KMS-11 (cell line): ENCODE measurements around the gene SLC25A26.

Experiments used
- H2AFZ ChIP-seq: fragments of 200-600 bp; sonication (generic); 2 replicates; pipeline ENCODE4 v1.6.1; 2016; ENCODE audit warnings: antibody characterized with exemption, mixed run types, low read depth
- H3K27ac ChIP-seq: fragments of 200-600 bp; sonication (generic); 2 replicates; pipeline ENCODE4 v1.6.1; 2016; ENCODE audit warnings: mild to moderate bottlenecking, mixed run types
- H3K27me3 ChIP-seq: fragments of 200-600 bp; sonication (generic); 2 replicates; pipeline ENCODE4 v1.6.1; 2017; ENCODE audit warnings: mild to moderate bottlenecking, low read depth, mixed run types, moderate library complexity; ENCODE audit not compliant: insufficient read depth
- H3K36me3 ChIP-seq: fragments of 200-600 bp; sonication (generic); 2 replicates; pipeline ENCODE4 v1.6.1; 2017; ENCODE audit warnings: mild to moderate bottlenecking, mixed run types; ENCODE audit not compliant: insufficient read depth
- H3K4me1 ChIP-seq: fragments of 200-600 bp; sonication (generic); 2 replicates; pipeline ENCODE4 v1.6.1; 2016; ENCODE audit warnings: mild to moderate bottlenecking, low read depth, mixed run types; ENCODE audit not compliant: poor library complexity, severe bottlenecking
- H3K4me2 ChIP-seq: fragments of 200-600 bp; sonication (generic); 2 replicates; pipeline ENCODE4 v1.7.0; 2016; ENCODE audit warnings: mild to moderate bottlenecking, mixed run types
- H3K4me3 ChIP-seq: fragments of 200-600 bp; sonication (generic); IDR thresholded peaks from 2 replicates; pipeline ENCODE4 v1.6.1; 2017; ENCODE audit warnings: low read depth, low read length, mixed read lengths; ENCODE audit not compliant: insufficient read depth
- H3K79me2 ChIP-seq: fragments of 200-600 bp; sonication (generic); 2 replicates; pipeline ENCODE4 v1.6.1; 2016; ENCODE audit warnings: low read depth, mixed run types; ENCODE audit not compliant: insufficient read depth
- H3K9ac ChIP-seq: fragments of 200-600 bp; sonication (generic); 2 replicates; pipeline ENCODE4 v1.6.1; 2016; ENCODE audit warnings: mild to moderate bottlenecking, mixed run types
- H4K20me1 ChIP-seq: fragments of 200-600 bp; sonication (generic); 2 replicates; pipeline ENCODE4 v1.6.1; 2016; ENCODE audit warnings: mild to moderate bottlenecking, mixed run types; ENCODE audit not compliant: insufficient read depth
- TF ChIP-seq, protein P1 (sequence below): fragments of 200-600 bp; sonication (generic); conservative IDR thresholded peaks from 2 replicates; pipeline ENCODE4 v1.6.1; 2017; ENCODE audit warnings: low read depth, mild to moderate bottlenecking, antibody characterized with exemption, low read length, moderate library complexity, mixed read lengths

The SLC25A26 gene

DNA sequence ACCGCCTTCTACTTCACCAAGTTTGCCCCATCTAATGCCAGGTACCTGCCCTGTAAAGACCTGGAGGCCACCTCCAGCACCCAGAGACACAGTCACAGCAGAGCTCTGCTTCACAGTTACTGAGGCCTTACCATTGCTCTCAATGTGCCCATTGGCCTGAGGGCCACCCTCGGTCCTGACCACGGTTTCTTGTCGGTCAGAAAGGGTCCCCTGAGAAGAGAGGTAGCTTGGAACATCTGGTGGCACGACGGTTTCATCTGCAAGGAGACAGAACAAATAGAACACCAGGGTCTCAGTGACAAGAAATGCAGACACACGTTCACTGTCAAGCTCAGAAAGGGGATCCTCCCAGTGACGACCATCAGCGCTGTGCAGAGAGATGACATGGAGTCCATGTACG, 161.3 kb downstream of the SLC25A26 start:
- Histone ChIP-seq H3K27ac (no peak overlapping the region), H3K27me3 (no peaks in the 10 kb centered on the region), H3K4me1 (no peaks in the 10 kb centered on the region), H3K4me3 (no peak overlapping the region), H3K36me3 (peaks cover 12% of the 10 kb centered on the region; the same call in 1 of the 2 replicates), H3K79me2 (no peaks in the 10 kb centered on the region), H2AFZ (no peak overlapping the region), H3K9ac (no peak overlapping the region), H3K4me2 (no peak overlapping the region), H4K20me1 (no peaks in the 10 kb centered on the region)
- TF ChIP-seq, protein P1, sequence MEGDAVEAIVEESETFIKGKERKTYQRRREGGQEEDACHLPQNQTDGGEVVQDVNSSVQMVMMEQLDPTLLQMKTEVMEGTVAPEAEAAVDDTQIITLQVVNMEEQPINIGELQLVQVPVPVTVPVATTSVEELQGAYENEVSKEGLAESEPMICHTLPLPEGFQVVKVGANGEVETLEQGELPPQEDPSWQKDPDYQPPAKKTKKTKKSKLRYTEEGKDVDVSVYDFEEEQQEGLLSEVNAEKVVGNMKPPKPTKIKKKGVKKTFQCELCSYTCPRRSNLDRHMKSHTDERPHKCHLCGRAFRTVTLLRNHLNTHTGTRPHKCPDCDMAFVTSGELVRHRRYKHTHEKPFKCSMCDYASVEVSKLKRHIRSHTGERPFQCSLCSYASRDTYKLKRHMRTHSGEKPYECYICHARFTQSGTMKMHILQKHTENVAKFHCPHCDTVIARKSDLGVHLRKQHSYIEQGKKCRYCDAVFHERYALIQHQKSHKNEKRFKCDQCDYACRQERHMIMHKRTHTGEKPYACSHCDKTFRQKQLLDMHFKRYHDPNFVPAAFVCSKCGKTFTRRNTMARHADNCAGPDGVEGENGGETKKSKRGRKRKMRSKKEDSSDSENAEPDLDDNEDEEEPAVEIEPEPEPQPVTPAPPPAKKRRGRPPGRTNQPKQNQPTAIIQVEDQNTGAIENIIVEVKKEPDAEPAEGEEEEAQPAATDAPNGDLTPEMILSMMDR = no peak

DNA sequence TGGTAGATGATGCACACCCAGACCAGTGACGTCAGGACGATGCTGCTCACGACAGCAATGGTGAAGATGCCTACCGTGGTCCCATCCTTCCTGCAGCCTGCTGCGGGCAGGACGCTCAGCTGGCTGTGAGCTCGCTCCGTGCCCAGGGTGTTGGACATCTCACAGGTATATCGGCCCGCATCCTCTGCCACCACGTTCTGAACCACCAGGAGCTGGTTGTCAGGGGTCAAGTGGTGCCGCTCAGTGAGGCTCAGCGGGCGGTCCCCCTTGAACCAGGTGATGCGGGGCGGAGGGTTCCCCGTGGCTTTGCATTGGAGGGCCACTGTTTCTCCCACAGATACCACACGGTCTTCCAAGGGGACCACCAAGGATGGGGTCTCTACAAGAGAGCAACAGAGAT, 162.2 kb downstream of the SLC25A26 start:
- Histone ChIP-seq H3K9ac (no peak overlapping the region), H3K27ac (no peak overlapping the region), H3K36me3 (peaks cover 11% of the 10 kb centered on the region; the same call in 1 of the 2 replicates), H3K79me2 (no peaks in the 10 kb centered on the region), H3K4me3 (no peak overlapping the region), H3K4me2 (no peak overlapping the region), H3K4me1 (no peaks in the 10 kb centered on the region), H3K27me3 (no peaks in the 10 kb centered on the region), H2AFZ (no peak overlapping the region), H4K20me1 (no peaks in the 10 kb centered on the region)
- TF ChIP-seq, protein P1 = no peak

- Histone ChIP-seq H3K27me3 (no peaks in the 10 kb centered on the region), H3K27ac (no peak overlapping the region), H3K36me3 (peaks cover 9% of the 10 kb centered on the region; the same call in 1 of the 2 replicates), H3K4me3 (no peak overlapping the region), H4K20me1 (no peaks in the 10 kb centered on the region), H2AFZ (no peak overlapping the region), H3K9ac (no peak overlapping the region), H3K4me1 (no peaks in the 10 kb centered on the region), H3K79me2 (peaks cover 6% of the 10 kb centered on the region; the same call in 1 of the 2 replicates), H3K4me2 (no peak overlapping the region)
- TF ChIP-seq, protein P1 = no peak
These were observed 163.4 kb downstream of the SLC25A26 start for GRCh38 chr3:66383998-66384745.

GRCh38 chr3:66385066-66385465, 164.3 kb downstream of the SLC25A26 start:
- Histone ChIP-seq H4K20me1 (no peaks in the 10 kb centered on the region), H3K4me2 (no peak overlapping the region), H3K9ac (no peak overlapping the region), H2AFZ (no peak overlapping the region), H3K79me2 (peaks cover 7% of the 10 kb centered on the region), H3K4me3 (no peak overlapping the region), H3K27me3 (no peaks in the 10 kb centered on the region), H3K27ac (no peak overlapping the region), H3K4me1 (peaks cover 2% of the 10 kb centered on the region), H3K36me3 (peaks cover 9% of the 10 kb centered on the region; the same call in 1 of the 2 replicates)
- TF ChIP-seq, protein P1 = no peak
